ENCODE data around the gene THRAP3. TPM values are rescaled to one million over a fixed set of nuclear protein-coding genes. Genes with fewer than 3 reads are reported as not detected.

The THRAP3 gene
- total and polyA plus RNA-seq, 9 of the 15 experiments (the other 6 are each of a cell fraction or from before 2014, with no cell fraction given), result 66.2 to 135 (median 113) TPM

GRCh38 chr1:36224537-36225282 is 467 bp downstream of the THRAP3 start (continued):
- no peak for TF ChIP-seq ZNF668 (CRISPR knock-in tag; IDR thresholded peaks at IDR 0.05)
- TF ChIP-seq, protein P1, sequence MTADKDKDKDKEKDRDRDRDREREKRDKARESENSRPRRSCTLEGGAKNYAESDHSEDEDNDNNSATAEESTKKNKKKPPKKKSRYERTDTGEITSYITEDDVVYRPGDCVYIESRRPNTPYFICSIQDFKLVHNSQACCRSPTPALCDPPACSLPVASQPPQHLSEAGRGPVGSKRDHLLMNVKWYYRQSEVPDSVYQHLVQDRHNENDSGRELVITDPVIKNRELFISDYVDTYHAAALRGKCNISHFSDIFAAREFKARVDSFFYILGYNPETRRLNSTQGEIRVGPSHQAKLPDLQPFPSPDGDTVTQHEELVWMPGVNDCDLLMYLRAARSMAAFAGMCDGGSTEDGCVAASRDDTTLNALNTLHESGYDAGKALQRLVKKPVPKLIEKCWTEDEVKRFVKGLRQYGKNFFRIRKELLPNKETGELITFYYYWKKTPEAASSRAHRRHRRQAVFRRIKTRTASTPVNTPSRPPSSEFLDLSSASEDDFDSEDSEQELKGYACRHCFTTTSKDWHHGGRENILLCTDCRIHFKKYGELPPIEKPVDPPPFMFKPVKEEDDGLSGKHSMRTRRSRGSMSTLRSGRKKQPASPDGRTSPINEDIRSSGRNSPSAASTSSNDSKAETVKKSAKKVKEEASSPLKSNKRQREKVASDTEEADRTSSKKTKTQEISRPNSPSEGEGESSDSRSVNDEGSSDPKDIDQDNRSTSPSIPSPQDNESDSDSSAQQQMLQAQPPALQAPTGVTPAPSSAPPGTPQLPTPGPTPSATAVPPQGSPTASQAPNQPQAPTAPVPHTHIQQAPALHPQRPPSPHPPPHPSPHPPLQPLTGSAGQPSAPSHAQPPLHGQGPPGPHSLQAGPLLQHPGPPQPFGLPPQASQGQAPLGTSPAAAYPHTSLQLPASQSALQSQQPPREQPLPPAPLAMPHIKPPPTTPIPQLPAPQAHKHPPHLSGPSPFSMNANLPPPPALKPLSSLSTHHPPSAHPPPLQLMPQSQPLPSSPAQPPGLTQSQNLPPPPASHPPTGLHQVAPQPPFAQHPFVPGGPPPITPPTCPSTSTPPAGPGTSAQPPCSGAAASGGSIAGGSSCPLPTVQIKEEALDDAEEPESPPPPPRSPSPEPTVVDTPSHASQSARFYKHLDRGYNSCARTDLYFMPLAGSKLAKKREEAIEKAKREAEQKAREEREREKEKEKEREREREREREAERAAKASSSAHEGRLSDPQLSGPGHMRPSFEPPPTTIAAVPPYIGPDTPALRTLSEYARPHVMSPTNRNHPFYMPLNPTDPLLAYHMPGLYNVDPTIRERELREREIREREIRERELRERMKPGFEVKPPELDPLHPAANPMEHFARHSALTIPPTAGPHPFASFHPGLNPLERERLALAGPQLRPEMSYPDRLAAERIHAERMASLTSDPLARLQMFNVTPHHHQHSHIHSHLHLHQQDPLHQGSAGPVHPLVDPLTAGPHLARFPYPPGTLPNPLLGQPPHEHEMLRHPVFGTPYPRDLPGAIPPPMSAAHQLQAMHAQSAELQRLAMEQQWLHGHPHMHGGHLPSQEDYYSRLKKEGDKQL (CRISPR knock-in tag; IDR thresholded peaks at IDR 0.05; ENCODE audit: borderline replicate concordance), result no peak
- peak; percentile 96 for TF ChIP-seq EP400 (IDR thresholded peaks at IDR 0.05)
- no peak; the same call in 1 of the 2 replicates for TF ChIP-seq CBX1 (IDR thresholded peaks at IDR 0.05; ENCODE audit: low read depth)
- peak; percentile 70; the same call in 1 of the 2 replicates for TF ChIP-seq CC2D1A (IDR thresholded peaks at IDR 0.05)
- no peak for TF ChIP-seq MAFF (IDR thresholded peaks at IDR 0.05; ENCODE audit: low read length)
- TF ChIP-seq CREB1 (IDR thresholded peaks at IDR 0.05), result no peak
- no peak for TF ChIP-seq CREB1 (CRISPR knock-in tag; IDR thresholded peaks at IDR 0.05)
- no peak for TF ChIP-seq ZNF695 (CRISPR knock-in tag; IDR thresholded peaks at IDR 0.05)

All from K562 (cell line).